GM04503 (cell line): ENCODE data around the gene MRPS30.
"Not testable (repeated sequence)": the region's sequence is repeated elsewhere in the genome, so short reads cannot be mapped to it uniquely, and the experiment has no call there.

Experiments
- DNase-seq: peaks from one replicate; pipeline ENCODE4 v3.0.0-alpha.2; 2012; ENCODE audit warnings: low read depth

MRPS30 gene

GRCh38 chr5:44808435-44809214, at the start of gene MRPS30:
Gene MRPS30, plus strand, starts transcription at chr5:44808947. Its CDS starts 16 bp downstream, at chr5:44808963.
- peak; percentile 98 for DNase-seq

GRCh38 chr5:44769200-44769876, 39.4 kb upstream of the MRPS30 start:
- no peak for DNase-seq

- DNase-seq, result no peak
These were observed 38.9 kb upstream of the MRPS30 start for GRCh38 chr5:44769877-44770209.

- no peak for DNase-seq
These were observed 37.7 kb upstream of the MRPS30 start for GRCh38 chr5:44770780-44771717.

- DNase-seq, result not testable (repeated sequence)
These were observed 36.4 kb upstream of the MRPS30 start for GRCh38 chr5:44772397-44772796.

DNA sequence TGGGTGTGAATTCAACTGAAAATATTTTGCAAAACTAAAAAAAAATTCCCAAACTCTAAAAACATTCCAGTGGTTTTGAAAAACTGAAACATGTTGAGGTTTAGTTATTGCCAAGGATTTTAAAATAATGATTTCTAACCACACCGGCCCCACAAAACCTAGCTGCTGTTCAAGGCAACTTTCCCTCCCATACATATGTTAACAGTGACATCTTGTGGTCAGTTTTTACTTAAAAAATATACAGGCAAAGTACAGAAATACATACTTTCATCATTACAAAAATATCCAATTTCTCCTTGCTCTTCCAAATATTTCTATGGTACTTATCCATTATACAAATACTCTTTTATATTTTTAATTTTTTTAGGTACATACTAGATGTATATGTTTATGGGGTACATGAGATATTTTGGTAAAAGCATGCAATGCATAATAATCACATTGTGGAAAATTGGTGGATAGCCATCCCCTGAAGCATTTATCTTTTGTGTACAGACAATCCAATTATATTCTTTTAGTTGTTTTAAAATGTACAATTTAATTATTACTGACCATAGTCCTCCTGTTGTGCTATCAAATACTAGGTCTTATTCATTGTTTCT, 34.4 kb upstream of the MRPS30 start:
- DNase-seq, result peak; percentile 28

GRCh38 chr5:44779167-44779566, 29.6 kb upstream of the MRPS30 start:
- DNase-seq, result no peak

DNA sequence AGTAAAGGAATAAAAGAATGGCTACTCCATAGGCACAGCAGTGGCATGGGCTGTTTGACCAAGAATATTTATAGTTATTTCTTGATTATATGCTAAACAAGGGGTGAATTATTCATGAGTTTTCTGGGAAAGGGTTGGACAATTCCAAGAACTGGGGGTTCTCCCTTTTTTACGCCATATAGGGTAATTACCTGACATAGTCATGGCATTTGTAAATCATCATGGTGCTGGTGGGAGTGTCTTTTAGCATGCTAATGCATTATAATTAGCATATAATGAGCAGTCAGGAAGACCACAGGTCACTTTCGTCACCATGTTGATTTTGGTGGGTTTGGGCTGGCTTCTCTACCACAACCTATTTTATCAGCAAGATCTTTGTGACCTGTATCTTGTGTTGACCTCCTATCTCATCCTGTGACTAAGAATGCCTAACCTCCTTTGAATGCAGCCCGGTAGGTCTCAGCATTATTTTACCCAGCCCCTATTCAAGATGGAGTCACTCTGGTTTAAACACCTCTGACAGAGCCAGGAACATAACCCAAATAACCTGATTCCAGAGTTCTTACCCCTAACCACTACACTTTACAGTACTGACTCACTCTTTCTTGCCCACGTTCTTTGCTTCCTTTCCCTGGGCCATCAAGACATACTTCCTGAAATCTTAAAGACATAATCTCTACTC, 25.0 kb upstream of the MRPS30 start:
- no peak for DNase-seq

DNA sequence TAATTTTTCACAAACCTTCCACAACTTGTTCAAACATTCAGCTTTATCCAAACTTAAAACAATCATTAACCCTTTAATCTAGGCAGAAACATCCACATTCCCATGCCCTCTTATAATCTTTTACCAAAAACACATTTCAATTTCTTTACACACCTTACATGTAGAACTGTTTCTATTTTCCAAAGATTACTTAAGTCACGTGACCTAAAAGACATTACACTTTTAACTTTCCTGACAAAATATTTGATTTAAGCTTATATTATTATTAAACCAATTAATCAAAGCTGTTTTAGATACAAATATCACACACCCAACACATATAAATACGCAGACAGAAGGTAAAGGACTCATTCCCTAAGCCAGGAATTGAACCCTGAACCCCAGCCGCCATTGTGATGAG, 21.0 kb upstream of the MRPS30 start:
- DNase-seq, result no peak

DNA sequence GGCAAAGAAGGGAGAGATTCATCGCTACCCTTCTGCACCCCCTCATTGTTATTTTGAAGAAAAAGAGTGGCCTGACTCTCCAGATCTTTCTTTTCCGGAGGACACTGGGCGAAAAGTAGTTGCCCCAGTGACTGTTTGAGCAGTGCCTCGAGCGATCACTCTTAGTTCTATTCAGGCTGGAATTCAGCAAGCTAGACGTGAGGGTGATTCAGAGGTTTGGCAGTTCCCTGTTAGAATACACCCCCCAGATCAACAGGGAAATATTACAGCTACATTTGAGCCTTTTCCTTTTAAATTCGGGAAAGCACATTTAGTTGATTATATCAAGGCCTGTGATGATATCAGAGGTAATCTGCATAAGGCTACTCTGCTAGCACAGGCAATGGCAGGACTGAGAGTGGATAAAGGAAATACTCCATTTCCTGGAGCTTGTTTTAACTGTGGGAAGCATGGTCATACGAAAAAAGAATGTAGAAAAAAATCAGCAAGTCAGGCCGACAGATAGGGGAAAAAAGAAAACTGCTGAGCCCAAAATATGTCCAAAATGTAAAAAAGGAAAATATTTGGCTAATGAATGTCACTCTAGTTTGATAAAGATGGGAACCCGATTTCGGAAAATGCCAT, 19.3 kb upstream of the MRPS30 start:
- DNase-seq, result not testable (repeated sequence)

DNA sequence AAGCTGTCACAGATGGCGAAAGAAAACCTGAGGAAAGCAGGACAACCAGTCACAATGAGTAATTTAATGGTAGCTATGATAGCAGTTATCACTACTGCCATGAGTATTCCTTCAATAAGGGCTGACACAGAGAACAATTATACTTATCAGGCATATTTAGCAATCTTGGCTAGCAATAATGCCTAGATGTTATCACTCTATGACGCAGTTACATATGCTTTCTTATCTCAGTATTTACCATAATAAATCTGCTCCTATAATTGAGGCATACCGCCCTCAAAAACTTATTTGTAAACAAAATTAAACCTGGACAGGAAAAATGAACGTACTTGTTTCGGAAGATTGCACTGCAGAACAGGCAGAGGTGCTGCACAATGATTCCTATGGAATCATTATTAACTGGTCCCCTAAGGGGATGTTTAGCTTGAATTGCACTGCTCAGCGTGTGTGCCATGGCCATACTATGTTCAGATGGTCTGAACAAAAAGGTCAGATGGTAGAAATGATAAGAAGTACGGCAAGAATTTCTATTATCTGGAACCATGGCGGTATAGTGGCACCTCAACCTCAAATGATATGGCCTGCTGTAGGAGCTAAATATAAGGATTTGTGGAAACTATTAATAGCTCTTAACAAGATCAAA, 16.6 kb upstream of the MRPS30 start:
- DNase-seq, result not testable (repeated sequence)

GRCh38 chr5:44794371-44794770, 14.4 kb upstream of the MRPS30 start:
- no peak for DNase-seq

- no peak for DNase-seq
These were observed 13.3 kb upstream of the MRPS30 start for GRCh38 chr5:44795496-44795895.

- DNase-seq, result no peak
These were observed 10.9 kb upstream of the MRPS30 start for GRCh38 chr5:44797841-44798240.

GRCh38 chr5:44801992-44802391, 6.8 kb upstream of the MRPS30 start:
- no peak for DNase-seq

DNA sequence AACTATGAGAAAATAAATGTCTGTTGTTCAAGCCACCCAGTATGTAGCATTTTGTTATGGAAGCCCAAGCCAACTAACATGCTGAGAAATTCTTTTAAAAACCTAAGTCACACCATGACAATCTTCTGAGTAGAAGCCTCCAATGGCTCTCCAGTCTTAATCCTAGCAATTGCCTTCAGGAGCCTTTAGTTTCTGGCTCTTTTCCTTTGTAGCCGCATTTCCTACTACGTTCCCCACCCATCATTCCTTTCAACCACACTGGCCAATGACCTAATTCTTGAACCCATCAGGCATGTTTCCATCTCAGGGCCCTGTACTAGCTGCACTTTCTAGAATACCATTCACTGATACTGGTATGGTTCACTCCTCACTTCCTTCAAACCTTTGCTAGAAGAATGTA, 2.1 kb upstream of the MRPS30 start:
- DNase-seq, result no peak

- DNase-seq, result no peak
These were observed 1.5 kb upstream of the MRPS30 start for GRCh38 chr5:44807269-44807668.

DNA sequence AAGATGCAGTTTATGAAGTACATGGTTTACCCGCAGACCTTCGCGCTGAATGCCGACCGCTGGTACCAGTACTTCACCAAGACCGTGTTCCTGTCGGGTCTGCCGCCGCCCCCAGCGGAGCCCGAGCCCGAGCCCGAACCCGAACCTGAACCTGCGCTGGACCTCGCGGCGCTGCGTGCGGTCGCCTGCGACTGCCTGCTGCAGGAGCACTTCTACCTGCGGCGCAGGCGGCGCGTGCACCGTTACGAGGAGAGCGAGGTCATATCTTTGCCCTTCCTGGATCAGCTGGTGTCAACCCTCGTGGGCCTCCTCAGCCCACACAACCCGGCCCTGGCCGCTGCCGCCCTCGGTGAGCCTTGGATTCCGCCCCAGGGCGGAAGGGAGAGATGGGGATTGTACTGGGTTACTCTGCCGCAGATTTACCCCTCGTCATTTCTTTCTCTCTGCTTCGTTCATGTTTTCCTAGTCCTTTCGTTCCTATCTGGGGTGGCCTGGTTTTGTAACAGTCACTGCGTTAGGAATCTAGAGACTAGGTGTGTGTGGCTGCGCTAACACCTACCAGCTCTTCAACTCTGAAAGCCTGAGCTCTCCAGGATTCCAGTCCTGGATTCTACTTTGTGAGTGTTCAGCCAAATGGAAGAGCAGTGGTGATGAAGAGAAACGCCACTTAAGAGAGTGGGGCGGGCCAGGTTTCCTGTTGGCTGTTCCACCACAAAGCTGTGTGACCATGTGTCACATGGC, 638 bp downstream of the MRPS30 start:
- peak; percentile 21 for DNase-seq

GRCh38 chr5:44809956-44810420, 1.2 kb downstream of the MRPS30 start:
- no peak for DNase-seq

DNA sequence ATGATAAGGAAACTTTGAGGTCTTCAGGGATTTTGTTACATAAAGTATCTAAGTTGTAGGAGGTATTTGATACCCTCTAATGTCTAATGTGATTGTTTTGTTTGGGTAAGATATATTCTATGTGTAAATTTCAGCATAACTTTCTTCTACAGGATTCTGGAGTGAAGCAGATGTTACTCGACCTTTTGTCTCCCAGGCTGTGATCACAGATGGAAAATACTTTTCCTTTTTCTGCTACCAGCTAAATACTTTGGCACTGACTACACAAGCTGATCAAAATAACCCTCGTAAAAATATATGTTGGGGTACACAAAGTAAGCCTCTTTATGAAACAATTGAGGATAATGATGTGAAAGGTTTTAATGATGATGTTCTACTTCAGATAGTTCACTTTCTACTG, 6.0 kb downstream of the MRPS30 start:
- no peak for DNase-seq
